Measurements from ENCODE around the gene RBM47. TPM values are rescaled to one million over a fixed set of nuclear protein-coding genes. Genes with fewer than 3 reads are reported as not detected.
A peak's percentile ranks its signal among the peaks of the same experiment; 100 is the strongest.

The RBM47 gene
- total and polyA plus RNA-seq, 10 of the 15 experiments (the other 5 are each of a cell fraction or from before 2014, with no cell fraction given): 7.9 to 45.0 (median 28.7) TPM

DNA sequence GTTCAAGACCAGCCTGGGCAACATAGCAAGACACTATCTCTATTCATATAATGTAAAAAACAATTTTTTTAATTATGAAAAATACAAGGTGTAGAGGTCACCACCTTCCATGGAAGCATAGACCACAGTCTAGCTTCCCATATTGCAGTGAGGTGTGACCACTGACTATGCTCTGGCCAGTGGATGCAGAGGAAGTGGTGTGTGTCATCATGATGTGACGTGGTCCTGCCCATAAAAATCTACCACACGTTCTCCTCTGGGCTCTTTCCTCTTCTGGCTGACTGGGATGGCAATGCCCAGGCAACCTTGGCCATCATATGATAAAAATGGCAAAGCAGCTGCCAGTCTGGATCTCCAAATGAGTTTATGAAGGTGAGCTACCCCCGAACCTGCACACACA lies 65.7 kb downstream of the RBM47 start (continued):
- TF ChIP-seq SPI1 (IDR thresholded peaks at IDR 0.05; ENCODE audit: borderline replicate concordance, insufficient read depth, low read depth, low read length) (peak; percentile 52; the same call in 1 of the 2 replicates), RUNX3 (IDR thresholded peaks at IDR 0.05; ENCODE audit: low read length) (peak; percentile 34; the same call in 1 of the 2 replicates)

DNA sequence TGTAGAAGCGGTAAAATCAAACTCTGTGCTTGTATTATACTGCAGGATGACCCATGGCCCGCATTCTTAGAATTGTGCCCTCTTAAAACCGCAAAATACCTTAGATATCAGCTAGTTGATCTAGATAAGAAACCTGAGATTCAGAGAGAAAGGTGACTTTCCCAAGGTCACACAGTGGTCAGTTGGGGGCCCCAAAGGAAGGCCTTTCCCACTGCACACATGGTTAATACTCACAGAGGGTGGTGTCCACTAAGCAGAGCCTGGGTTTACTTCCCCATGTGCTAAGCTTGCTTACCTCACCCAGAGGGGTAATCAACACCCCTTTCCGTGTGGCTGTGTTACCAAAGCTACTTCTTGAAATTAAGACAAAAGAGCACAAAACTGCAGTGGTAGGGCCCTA lies 66.3 kb downstream of the RBM47 start:
- intact Hi-C loops (cut with micrococcal nuclease; ENCODE audit: unreplicated experiment): loop anchor here (5.0 kb wide), 1 partner anchor 59 kb away; no protein-coding TSS in a partner anchor
- ChIA-PET CTCF (interaction anchor here (0.8 to 3.9 kb wide), 15 partner anchors 9 to 254 kb away, joined by 3 to 28 read pairs (median 4); no protein-coding TSS in a partner anchor), POLR2A (interaction anchor here (0.8 to 9.0 kb wide), 8 partner anchors 10 to 246 kb away, joined by 3 to 51 read pairs (median 3); no protein-coding TSS in a partner anchor)

More for the DNA sequence above, 66.3 kb downstream of the RBM47 start:
- H3K9me3 ChIP-seq (replicated peaks; ENCODE audit: control insufficient read depth, insufficient read depth, low read length): no peaks in the 10 kb centered on the region
- peaks cover 93% of the 10 kb centered on the region for H3K79me2 ChIP-seq (ENCODE audit: control insufficient read depth, insufficient read depth, low read length)
- in situ Hi-C loops (cut with MboI): no loop called here
- WGBS (ENCODE audit: insufficient coverage, insufficient replicate concordance, low lambda C conversion rate, missing lambda C conversion rate): 99% methylated on average over 4 of the region's 4 CpGs
- peaks cover 2 to 4% of the 10 kb centered on the region in 2 experiments for H3K36me3 ChIP-seq (ENCODE audit: control insufficient read depth in 2 of 2, insufficient read depth in 2 of 2, low read length in 1 of 2)
- peak overlapping the region; percentile 58 for H3K27ac ChIP-seq (ENCODE audit: control insufficient read depth, insufficient read depth)
- BruUV-seq (replicated peaks): no TSS peak
- peaks cover 68% of the 10 kb centered on the region for H3K4me1 ChIP-seq (ENCODE audit: control insufficient read depth, insufficient read depth, low read length)
- no peak overlapping the region for H3K4me2 ChIP-seq (ENCODE audit: control insufficient read depth, insufficient read depth)
- no peak overlapping the region for H2AFZ ChIP-seq (ENCODE audit: control insufficient read depth, low read depth, low read length)
- no peak for DNase-seq (ENCODE audit: low read depth, low spot score)
- no peak overlapping the region for H3K9ac ChIP-seq (ENCODE audit: control insufficient read depth, insufficient read depth, low read length)
- TF ChIP-seq, protein P1, sequence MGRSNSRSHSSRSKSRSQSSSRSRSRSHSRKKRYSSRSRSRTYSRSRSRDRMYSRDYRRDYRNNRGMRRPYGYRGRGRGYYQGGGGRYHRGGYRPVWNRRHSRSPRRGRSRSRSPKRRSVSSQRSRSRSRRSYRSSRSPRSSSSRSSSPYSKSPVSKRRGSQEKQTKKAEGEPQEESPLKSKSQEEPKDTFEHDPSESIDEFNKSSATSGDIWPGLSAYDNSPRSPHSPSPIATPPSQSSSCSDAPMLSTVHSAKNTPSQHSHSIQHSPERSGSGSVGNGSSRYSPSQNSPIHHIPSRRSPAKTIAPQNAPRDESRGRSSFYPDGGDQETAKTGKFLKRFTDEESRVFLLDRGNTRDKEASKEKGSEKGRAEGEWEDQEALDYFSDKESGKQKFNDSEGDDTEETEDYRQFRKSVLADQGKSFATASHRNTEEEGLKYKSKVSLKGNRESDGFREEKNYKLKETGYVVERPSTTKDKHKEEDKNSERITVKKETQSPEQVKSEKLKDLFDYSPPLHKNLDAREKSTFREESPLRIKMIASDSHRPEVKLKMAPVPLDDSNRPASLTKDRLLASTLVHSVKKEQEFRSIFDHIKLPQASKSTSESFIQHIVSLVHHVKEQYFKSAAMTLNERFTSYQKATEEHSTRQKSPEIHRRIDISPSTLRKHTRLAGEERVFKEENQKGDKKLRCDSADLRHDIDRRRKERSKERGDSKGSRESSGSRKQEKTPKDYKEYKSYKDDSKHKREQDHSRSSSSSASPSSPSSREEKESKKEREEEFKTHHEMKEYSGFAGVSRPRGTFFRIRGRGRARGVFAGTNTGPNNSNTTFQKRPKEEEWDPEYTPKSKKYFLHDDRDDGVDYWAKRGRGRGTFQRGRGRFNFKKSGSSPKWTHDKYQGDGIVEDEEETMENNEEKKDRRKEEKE (IDR thresholded peaks at IDR 0.05): no peak
- TF ChIP-seq SPI1 (IDR thresholded peaks at IDR 0.05; ENCODE audit: borderline replicate concordance, insufficient read depth, low read depth, low read length): no peak
- TF ChIP-seq SREBF2 (IDR thresholded peaks at IDR 0.05; ENCODE audit: low read length): no peak
- TF ChIP-seq MXI1 (IDR thresholded peaks at IDR 0.05; ENCODE audit: low read depth, low read length): no peak
- TF ChIP-seq, protein P2, sequence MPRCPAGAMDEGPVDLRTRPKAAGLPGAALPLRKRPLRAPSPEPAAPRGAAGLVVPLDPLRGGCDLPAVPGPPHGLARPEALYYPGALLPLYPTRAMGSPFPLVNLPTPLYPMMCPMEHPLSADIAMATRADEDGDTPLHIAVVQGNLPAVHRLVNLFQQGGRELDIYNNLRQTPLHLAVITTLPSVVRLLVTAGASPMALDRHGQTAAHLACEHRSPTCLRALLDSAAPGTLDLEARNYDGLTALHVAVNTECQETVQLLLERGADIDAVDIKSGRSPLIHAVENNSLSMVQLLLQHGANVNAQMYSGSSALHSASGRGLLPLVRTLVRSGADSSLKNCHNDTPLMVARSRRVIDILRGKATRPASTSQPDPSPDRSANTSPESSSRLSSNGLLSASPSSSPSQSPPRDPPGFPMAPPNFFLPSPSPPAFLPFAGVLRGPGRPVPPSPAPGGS (IDR thresholded peaks at IDR 0.05; ENCODE audit: borderline replicate concordance, insufficient read depth, low read depth, low read length, poor library complexity, severe bottlenecking): no peak
- TF ChIP-seq, protein P3, sequence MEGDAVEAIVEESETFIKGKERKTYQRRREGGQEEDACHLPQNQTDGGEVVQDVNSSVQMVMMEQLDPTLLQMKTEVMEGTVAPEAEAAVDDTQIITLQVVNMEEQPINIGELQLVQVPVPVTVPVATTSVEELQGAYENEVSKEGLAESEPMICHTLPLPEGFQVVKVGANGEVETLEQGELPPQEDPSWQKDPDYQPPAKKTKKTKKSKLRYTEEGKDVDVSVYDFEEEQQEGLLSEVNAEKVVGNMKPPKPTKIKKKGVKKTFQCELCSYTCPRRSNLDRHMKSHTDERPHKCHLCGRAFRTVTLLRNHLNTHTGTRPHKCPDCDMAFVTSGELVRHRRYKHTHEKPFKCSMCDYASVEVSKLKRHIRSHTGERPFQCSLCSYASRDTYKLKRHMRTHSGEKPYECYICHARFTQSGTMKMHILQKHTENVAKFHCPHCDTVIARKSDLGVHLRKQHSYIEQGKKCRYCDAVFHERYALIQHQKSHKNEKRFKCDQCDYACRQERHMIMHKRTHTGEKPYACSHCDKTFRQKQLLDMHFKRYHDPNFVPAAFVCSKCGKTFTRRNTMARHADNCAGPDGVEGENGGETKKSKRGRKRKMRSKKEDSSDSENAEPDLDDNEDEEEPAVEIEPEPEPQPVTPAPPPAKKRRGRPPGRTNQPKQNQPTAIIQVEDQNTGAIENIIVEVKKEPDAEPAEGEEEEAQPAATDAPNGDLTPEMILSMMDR (IDR thresholded peaks at IDR 0.05 in 2 of 3, conservative IDR thresholded peaks at IDR 0.05 in 1 of 3; ENCODE audit: control insufficient read depth in 2 of 3, extremely low read depth in 1 of 3, insufficient read depth in 1 of 3, low read depth in 3 of 3, low read length in 3 of 3): no peak
- no peak for TF ChIP-seq E2F4 (IDR thresholded peaks at IDR 0.05; ENCODE audit: low read depth, low read length)
- no peak for TF ChIP-seq NR2C2 (IDR thresholded peaks at IDR 0.05; ENCODE audit: borderline replicate concordance, control insufficient read depth, insufficient read length, low read depth)
- no peak for TF ChIP-seq EED (IDR thresholded peaks at IDR 0.05; ENCODE audit: low read depth)
- no peaks in the 10 kb centered on the region for H3K27me3 ChIP-seq (replicated peaks in 1 of 2; ENCODE audit: control insufficient read depth in 2 of 2, insufficient read depth in 2 of 2, low read length in 1 of 2)
- RAD21 ChIA-PET (ENCODE audit: unreplicated experiment): interaction anchor here (0.6 to 4.6 kb wide), 12 partner anchors 10 to 238 kb away, joined by 3 to 28 read pairs (median 3); no protein-coding TSS in a partner anchor
- no peaks in the 10 kb centered on the region for H4K20me1 ChIP-seq (ENCODE audit: control insufficient read depth, insufficient read depth)
- peak; percentile 37 for ATAC-seq
- no peak overlapping the region for H3K4me3 ChIP-seq
- no peak for FAIRE-seq
- SMC1A ChIA-PET (ENCODE audit: uncharacterized antibody, unreplicated experiment): interaction anchor here (0.8 to 6.2 kb wide), 19 partner anchors 12 to 173 kb away, joined by 3 to 90 read pairs (median 4); no protein-coding TSS in a partner anchor

Data from GM12878 (cell line).